DOHH2 (cell line): ENCODE results near the gene KIRREL3.

ENCODE experiments used
- H3F3A ChIP-seq: fragments of 200-600 bp; sonication (generic), shearing (Covaris generic); 2 replicates; pipeline ENCODE4 v1.6.0; 2016; ENCODE audit warnings: antibody characterized with exemption, mild to moderate bottlenecking; ENCODE audit not compliant: control insufficient read depth, insufficient read depth
- H3K27ac ChIP-seq: fragments of 200-600 bp; sonication (generic); 2 replicates; pipeline ENCODE4 v1.5.1; 2014; ENCODE audit warnings: low read depth, mild to moderate bottlenecking, low read length, moderate library complexity
- H3K27me3 ChIP-seq: fragments of 200-600 bp; sonication (generic); 2 replicates; pipeline ENCODE4 v1.6.1; 2014; ENCODE audit warnings: mild to moderate bottlenecking, low read length, mixed read lengths; ENCODE audit not compliant: control insufficient read depth
- H3K36me3 ChIP-seq: fragments of 200-600 bp; sonication (generic); 2 replicates; pipeline ENCODE4 v1.6.1; 2014; ENCODE audit warnings: mild to moderate bottlenecking, low read length, moderate library complexity, mixed read lengths; ENCODE audit not compliant: control insufficient read depth
- H3K4me1 ChIP-seq: fragments of 200-600 bp; sonication (generic); 2 replicates; pipeline ENCODE4 v1.6.1; 2014; ENCODE audit warnings: mild to moderate bottlenecking, low read length, mixed read lengths; ENCODE audit not compliant: control insufficient read depth
- H3K4me2 ChIP-seq: fragments of 200-600 bp; sonication (generic); 2 replicates; pipeline ENCODE4 v1.6.0; 2014; ENCODE audit warnings: mild to moderate bottlenecking, low read length, moderate library complexity
- H3K4me3 ChIP-seq: fragments of 200-600 bp; sonication (generic); 2 replicates; pipeline ENCODE4 v1.5.1; 2014; ENCODE audit warnings: mild to moderate bottlenecking, low read length, mixed read lengths
- H3K79me2 ChIP-seq: fragments of 200-600 bp; sonication (generic); 2 replicates; pipeline ENCODE4 v1.6.1; 2014; ENCODE audit warnings: mild to moderate bottlenecking, low read length, mixed read lengths; ENCODE audit not compliant: control insufficient read depth
- H3K9me2 ChIP-seq: fragments of 200-600 bp; sonication (generic); replicated peaks from 2 replicates; pipeline ENCODE4 v1.6.1; 2014; ENCODE audit warnings: mild to moderate bottlenecking, low read length, mixed read lengths; ENCODE audit not compliant: control insufficient read depth
- H3K9me3 ChIP-seq: fragments of 200-600 bp; sonication (generic); 2 replicates; pipeline ENCODE4 v1.6.1; 2014; ENCODE audit warnings: antibody characterized with exemption, low read length, mixed read lengths; ENCODE audit not compliant: control insufficient read depth, insufficient read depth
- H4K20me1 ChIP-seq: fragments of 200-600 bp; sonication (generic); 2 replicates; pipeline ENCODE4 v1.6.0; 2014; ENCODE audit warnings: low read depth, mild to moderate bottlenecking, antibody characterized with exemption, low read length, moderate library complexity; ENCODE audit not compliant: control insufficient read depth, insufficient read depth
- EZH2phosphoT487 ChIP-seq: fragments of 200-600 bp; sonication (generic); IDR thresholded peaks from 2 replicates; pipeline ENCODE4 v1.6.1; 2017; ENCODE audit warnings: borderline replicate concordance, mild to moderate bottlenecking, antibody characterized with exemption, low read length, moderate library complexity, mixed read lengths
- TF ChIP-seq, protein P1 (sequence below): fragments of 200-600 bp; sonication (generic); IDR thresholded peaks from one replicate; pipeline ENCODE4 v1.5.1; 2014; ENCODE audit warnings: antibody characterized with exemption, mild to moderate bottlenecking, low read depth, low read length; ENCODE audit not compliant: poor library complexity, severe bottlenecking

KIRREL3 gene

DNA sequence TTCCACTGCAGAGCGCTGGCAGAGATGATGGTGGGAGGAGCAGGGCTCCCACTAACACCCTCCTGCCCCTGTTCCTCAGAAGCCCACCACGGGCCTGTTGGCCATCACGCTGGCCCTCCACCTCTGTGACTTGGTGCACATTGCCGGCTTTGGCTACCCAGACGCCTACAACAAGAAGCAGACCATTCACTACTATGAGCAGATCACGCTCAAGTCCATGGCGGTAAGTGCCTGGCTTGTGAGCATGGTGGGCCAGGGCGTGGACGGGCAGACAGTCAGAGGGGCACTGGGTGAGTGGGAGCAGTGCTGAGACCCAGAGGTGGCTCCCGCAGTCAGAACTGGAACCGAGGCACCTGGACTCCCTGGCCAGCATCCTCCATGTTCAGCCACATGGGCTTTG is 587.1 kb downstream of the KIRREL3 start:
- no peak overlapping the region for H3K27ac ChIP-seq
- no peaks in the 10 kb centered on the region for H3K9me2 ChIP-seq
- H3K9me3 ChIP-seq = no peaks in the 10 kb centered on the region
- H3F3A ChIP-seq = no peaks in the 10 kb centered on the region
- no peak for TF ChIP-seq EZH2phosphoT487
- TF ChIP-seq, protein P1, sequence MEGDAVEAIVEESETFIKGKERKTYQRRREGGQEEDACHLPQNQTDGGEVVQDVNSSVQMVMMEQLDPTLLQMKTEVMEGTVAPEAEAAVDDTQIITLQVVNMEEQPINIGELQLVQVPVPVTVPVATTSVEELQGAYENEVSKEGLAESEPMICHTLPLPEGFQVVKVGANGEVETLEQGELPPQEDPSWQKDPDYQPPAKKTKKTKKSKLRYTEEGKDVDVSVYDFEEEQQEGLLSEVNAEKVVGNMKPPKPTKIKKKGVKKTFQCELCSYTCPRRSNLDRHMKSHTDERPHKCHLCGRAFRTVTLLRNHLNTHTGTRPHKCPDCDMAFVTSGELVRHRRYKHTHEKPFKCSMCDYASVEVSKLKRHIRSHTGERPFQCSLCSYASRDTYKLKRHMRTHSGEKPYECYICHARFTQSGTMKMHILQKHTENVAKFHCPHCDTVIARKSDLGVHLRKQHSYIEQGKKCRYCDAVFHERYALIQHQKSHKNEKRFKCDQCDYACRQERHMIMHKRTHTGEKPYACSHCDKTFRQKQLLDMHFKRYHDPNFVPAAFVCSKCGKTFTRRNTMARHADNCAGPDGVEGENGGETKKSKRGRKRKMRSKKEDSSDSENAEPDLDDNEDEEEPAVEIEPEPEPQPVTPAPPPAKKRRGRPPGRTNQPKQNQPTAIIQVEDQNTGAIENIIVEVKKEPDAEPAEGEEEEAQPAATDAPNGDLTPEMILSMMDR = no peak
- H3K4me2 ChIP-seq = no peak overlapping the region
- H4K20me1 ChIP-seq = no peaks in the 10 kb centered on the region
- no peaks in the 10 kb centered on the region for H3K27me3 ChIP-seq
- H3K4me3 ChIP-seq = no peak overlapping the region
- H3K4me1 ChIP-seq = peaks cover 15% of the 10 kb centered on the region
- H3K36me3 ChIP-seq = no peaks in the 10 kb centered on the region
- H3K79me2 ChIP-seq = no peaks in the 10 kb centered on the region

DNA sequence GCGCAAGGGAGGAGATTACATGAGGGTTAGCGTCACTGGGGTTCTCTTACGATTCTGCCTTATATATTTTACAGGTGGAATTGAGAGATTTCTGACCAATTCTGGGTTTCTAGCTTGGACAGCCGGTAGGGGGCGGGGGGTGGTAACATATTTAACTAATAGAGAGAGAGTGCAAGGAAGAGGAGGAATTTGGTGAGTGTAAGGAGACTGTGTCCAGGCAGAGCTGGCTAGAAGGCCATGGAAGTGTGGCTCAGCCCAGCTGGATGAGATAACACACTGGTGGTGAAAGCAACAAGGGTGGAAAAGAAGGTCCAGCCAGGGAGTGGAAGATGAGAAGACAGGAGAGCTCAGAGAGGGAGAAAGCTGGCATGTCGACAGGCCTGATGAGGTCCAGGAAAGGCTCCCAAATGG is 588.6 kb downstream of the KIRREL3 start:
- no peaks in the 10 kb centered on the region for H3K27me3 ChIP-seq
- H3K4me1 ChIP-seq = peaks cover 11% of the 10 kb centered on the region
- H3K36me3 ChIP-seq = no peaks in the 10 kb centered on the region
- H3K79me2 ChIP-seq = no peaks in the 10 kb centered on the region
- H3K4me2 ChIP-seq = no peak overlapping the region
- no peaks in the 10 kb centered on the region for H3K9me2 ChIP-seq
- no peaks in the 10 kb centered on the region for H3K9me3 ChIP-seq
- no peak for TF ChIP-seq EZH2phosphoT487
- TF ChIP-seq, protein P1 = peak; percentile 48
- no peak overlapping the region for H3K4me3 ChIP-seq
- H3K27ac ChIP-seq = no peak overlapping the region
- H3F3A ChIP-seq = no peaks in the 10 kb centered on the region
- H4K20me1 ChIP-seq = no peaks in the 10 kb centered on the region

DNA sequence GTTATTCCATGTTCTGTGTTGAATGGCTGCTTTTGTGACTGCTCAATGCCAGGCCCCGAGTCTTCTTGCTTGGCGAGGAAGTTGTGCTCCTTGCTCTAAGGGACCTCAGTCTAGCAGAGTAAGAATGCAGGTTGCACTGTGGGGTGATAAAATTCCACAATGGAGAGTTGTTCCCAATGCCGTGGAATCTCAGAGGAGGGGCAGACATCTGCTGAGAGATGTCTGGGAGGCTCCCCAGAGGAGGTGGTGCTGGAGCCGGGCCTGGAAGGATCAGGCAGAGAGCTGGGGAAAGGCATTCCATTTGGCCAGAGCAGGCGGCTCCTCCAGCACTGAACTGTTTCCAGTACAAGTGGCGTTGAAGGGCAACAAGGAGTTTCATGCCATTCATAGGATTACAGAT is 589.9 kb downstream of the KIRREL3 start:
- Histone ChIP-seq H3K36me3 (no peaks in the 10 kb centered on the region), H3K4me3 (no peak overlapping the region), H3K9me3 (no peaks in the 10 kb centered on the region), H3K4me1 (no peaks in the 10 kb centered on the region), H4K20me1 (no peaks in the 10 kb centered on the region), H3K79me2 (no peaks in the 10 kb centered on the region), H3K9me2 (no peaks in the 10 kb centered on the region), H3F3A (no peaks in the 10 kb centered on the region), H3K27me3 (no peaks in the 10 kb centered on the region), H3K27ac (no peak overlapping the region), H3K4me2 (no peak overlapping the region)
- TF ChIP-seq EZH2phosphoT487 = no peak
- TF ChIP-seq, protein P1 = no peak

DNA sequence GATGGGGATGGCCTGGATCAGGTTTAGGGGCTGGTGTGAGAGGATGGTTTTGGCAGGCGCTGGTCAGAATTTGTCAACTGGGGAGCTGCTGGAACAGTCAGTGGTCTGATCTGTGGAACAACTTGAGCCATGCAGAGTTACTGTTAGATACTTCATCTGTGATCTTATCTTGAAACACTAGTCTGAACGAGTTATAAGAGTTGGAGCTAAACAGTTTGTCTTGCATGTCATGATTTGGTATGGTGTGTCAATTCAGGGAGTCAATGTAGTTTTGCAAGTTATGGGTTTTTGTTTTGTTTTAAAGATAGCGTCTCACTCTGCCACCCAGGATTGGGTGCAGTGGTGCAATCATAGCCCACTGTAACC is 591.0 kb downstream of the KIRREL3 start:
- Histone ChIP-seq H3K4me3 (no peak overlapping the region), H3F3A (no peaks in the 10 kb centered on the region), H3K9me2 (no peaks in the 10 kb centered on the region), H3K27me3 (no peaks in the 10 kb centered on the region), H3K79me2 (no peaks in the 10 kb centered on the region), H3K4me2 (no peak overlapping the region), H3K27ac (no peak overlapping the region), H4K20me1 (peaks cover 2% of the 10 kb centered on the region; the same call in 1 of the 2 replicates), H3K36me3 (no peaks in the 10 kb centered on the region), H3K4me1 (no peaks in the 10 kb centered on the region), H3K9me3 (no peaks in the 10 kb centered on the region)
- TF ChIP-seq, protein P1 = no peak
- no peak for TF ChIP-seq EZH2phosphoT487
